Rectal smooth muscle tissue (tissue), 1 donor: ENCODE measurements around the gene NCOA6.

Experiments used
- H3K27ac ChIP-seq: one replicate; pipeline ENCODE4 v1.7.0; 2013; ENCODE audit warnings: low read depth, low read length, inconsistent platforms
- H3K27me3 ChIP-seq: one replicate; pipeline ENCODE4 v1.7.0; 2013; ENCODE audit warnings: low read length; ENCODE audit not compliant: control insufficient read depth, insufficient read depth
- H3K36me3 ChIP-seq: one replicate; pipeline ENCODE4 v1.7.0; 2013; ENCODE audit warnings: low read length; ENCODE audit not compliant: control insufficient read depth, insufficient read depth
- H3K4me1 ChIP-seq: one replicate; pipeline ENCODE4 v1.7.0; 2013; ENCODE audit warnings: low read length; ENCODE audit not compliant: control insufficient read depth, insufficient read depth
- H3K4me3 ChIP-seq: one replicate; pipeline ENCODE4 v1.7.0; 2013; ENCODE audit warnings: low read length
- H3K9ac ChIP-seq: one replicate; pipeline ENCODE4 v1.7.0; 2013; ENCODE audit warnings: low read length

The NCOA6 gene

DNA sequence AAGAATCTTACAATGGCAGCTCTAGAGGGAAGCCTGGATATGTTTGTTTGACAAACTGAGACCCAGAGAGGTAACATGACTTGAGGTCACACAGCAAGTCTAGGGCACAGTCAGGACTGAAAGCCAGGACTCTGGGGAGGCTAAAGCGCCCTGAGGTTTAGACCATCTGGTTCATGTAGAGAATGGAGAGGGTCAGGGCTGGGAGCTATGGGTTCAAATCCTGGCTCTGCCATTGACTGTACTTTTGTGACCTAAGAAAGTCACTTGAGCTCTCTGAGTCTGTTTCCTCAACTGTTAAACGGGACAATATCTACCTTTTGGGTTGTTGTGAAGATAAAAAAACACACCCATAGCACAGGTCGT lies 122.4 kb downstream of the NCOA6 start:
- no peak overlapping the region for H3K9ac ChIP-seq
- H3K36me3 ChIP-seq = no peaks in the 10 kb centered on the region
- no peaks in the 10 kb centered on the region for H3K27me3 ChIP-seq
- no peak overlapping the region for H3K27ac ChIP-seq
- peak overlapping the region; percentile 98 for H3K4me3 ChIP-seq
- H3K4me1 ChIP-seq = peaks cover 10% of the 10 kb centered on the region

DNA sequence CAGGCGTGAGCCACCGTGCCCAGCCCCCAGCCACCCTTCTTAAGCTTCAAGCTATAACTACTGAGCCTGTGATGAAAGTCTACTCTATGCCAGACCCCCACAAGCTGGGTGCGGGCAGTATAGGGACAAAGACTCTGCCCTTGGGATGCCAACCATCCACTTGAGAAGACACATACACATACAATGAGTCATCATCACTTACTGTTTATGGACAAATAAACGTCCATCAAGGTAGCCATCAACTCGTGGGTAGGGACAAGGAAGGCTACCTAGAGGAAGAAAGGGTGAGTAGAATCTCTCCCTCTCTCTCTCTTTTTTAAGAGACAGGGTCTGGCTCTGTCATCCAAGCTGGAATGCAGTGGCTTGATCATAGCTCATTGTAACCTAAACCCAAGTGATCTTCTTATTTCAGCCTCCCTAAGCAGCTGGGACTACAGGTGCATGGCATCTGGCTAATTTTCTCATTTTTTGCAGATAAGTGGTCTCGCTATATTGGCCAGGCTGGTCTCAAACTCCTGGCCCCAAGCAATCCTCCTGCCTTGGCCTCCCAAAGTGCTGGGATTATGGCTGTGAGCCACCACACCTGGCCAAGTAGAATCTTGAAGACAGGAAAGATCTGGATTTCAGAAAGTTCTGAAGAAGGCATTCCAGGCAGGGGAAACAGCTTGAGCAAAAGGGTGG lies 123.9 kb downstream of the NCOA6 start:
- peaks cover 10% of the 10 kb centered on the region for H3K4me1 ChIP-seq
- no peak overlapping the region for H3K9ac ChIP-seq
- H3K27ac ChIP-seq = no peak overlapping the region
- H3K4me3 ChIP-seq = no peak overlapping the region
- H3K27me3 ChIP-seq = no peaks in the 10 kb centered on the region
- H3K36me3 ChIP-seq = no peaks in the 10 kb centered on the region

DNA sequence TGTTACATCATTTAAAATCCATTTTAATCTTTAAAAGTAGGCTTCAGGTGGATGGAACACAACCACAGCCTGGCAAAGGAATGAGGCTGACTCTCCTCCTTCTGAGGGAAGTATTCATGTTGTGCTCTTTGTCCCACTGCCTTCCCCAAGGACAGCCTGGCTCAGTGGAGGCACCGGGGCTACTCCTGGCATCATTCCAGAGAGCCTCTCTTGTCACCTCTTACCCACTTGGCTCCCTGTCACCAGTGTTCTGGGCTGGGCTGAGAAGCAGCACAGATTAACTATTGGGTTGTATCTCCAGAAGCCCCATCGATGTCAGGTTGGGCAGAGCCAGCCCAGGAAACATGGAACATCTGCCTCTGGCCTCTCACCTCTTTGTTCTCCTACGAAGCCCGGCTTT lies 132.0 kb downstream of the NCOA6 start:
- H3K27ac ChIP-seq = no peak overlapping the region
- no peak overlapping the region for H3K9ac ChIP-seq
- no peaks in the 10 kb centered on the region for H3K4me1 ChIP-seq
- no peaks in the 10 kb centered on the region for H3K36me3 ChIP-seq
- H3K4me3 ChIP-seq = no peak overlapping the region
- no peaks in the 10 kb centered on the region for H3K27me3 ChIP-seq

DNA sequence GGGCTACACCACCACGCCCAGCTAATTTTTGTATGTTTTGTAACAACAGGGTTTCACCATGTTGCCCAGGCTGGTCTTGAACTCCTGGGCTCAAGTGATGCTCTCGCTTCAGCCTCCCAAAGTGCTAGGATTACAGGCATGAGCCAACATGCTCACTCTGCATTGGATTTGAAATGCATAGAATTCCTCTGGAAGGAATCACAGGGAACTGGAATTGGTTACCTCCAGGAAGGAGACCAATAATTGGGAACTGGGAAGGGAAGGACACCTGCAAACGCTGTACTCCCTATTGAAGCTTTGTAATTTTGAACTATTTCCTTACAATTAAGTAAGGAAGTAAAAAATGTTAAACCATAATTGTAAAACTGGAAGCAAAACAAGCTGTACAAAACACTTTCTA lies 133.6 kb downstream of the NCOA6 start:
- no peak overlapping the region for H3K27ac ChIP-seq
- H3K27me3 ChIP-seq = no peaks in the 10 kb centered on the region
- H3K9ac ChIP-seq = no peak overlapping the region
- no peaks in the 10 kb centered on the region for H3K36me3 ChIP-seq
- H3K4me3 ChIP-seq = no peak overlapping the region
- no peaks in the 10 kb centered on the region for H3K4me1 ChIP-seq

DNA sequence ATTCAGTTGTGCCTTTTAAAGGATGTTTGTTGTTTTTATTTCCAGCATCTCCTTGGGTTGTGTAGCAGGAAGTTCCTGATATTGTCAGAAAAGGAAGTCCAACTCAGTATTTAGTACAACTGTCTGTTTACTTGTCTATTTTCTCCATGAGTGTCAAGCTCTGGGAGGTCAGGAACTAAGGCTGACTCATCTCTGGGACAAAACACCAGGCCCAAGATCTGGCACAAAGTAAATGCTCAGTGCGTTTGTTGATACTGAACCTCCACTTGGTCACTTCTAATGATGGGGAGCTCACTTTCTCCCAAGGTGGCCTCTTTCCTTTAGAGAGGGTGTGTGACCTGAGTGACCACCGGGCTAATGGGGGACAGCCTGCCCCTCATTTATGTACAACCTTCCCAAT lies 136.0 kb downstream of the NCOA6 start:
- Histone ChIP-seq H3K27ac (no peak overlapping the region), H3K27me3 (no peaks in the 10 kb centered on the region)

DNA sequence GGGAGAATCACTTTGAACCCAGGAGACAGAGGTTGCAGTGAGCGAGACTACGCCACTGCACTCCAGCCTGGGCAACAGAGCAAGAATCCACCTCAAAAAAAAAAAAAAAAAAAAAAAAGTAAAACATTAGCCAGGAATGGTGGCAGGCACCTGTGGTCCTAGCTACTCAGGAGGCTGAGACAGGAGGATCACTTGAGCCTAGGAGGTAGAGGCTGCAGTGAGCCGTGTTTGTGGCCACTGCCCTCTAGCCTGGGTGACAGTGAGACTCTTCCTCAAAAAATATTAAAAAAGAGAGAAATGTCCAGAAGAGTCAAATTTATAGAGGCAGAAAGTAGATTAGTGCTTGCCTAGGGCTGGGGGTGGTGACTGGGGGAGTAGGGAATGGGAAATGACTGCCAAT lies 141.8 kb downstream of the NCOA6 start:
- Histone ChIP-seq H3K9ac (no peak overlapping the region), H3K27me3 (no peaks in the 10 kb centered on the region), H3K36me3 (no peaks in the 10 kb centered on the region)

More for the DNA sequence above, 136.0 kb downstream of the NCOA6 start:
- no peaks in the 10 kb centered on the region for H3K4me1 ChIP-seq
- H3K9ac ChIP-seq = no peak overlapping the region
- no peaks in the 10 kb centered on the region for H3K36me3 ChIP-seq
- no peak overlapping the region for H3K4me3 ChIP-seq

DNA sequence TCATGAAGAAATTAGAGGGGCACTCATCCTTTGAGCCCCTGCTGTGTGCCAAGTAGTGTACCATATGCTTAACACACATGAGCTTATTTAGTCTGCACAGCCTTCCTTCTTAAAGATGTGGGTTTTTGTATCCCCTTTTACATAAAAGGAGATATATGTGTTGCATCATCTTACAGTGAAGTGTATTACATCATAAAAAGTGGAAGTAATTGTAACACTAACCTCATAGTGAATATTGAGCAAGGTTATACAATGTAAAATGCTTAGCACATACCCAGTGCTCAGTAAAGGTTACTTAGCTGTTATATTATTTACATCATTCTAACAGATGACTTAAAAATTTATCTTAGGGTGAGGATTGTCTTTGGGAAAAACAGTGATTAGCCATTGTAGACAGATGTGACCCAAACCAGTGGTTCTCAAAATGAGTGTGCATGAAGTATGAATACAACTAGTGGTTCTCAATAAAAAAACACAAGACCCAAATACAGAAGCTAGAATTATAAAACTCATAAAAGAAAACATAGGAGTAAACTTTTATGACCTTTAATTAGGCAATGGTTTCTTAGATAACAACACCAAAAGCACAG lies 144.8 kb downstream of the NCOA6 start:
- Histone ChIP-seq H3K4me1 (peaks cover 4% of the 10 kb centered on the region), H3K27ac (no peak overlapping the region), H3K36me3 (no peaks in the 10 kb centered on the region), H3K4me3 (no peak overlapping the region), H3K9ac (no peak overlapping the region), H3K27me3 (no peaks in the 10 kb centered on the region)

More for the DNA sequence above, 141.8 kb downstream of the NCOA6 start:
- H3K4me1 ChIP-seq = no peaks in the 10 kb centered on the region
- no peak overlapping the region for H3K27ac ChIP-seq
- H3K4me3 ChIP-seq = no peak overlapping the region

DNA sequence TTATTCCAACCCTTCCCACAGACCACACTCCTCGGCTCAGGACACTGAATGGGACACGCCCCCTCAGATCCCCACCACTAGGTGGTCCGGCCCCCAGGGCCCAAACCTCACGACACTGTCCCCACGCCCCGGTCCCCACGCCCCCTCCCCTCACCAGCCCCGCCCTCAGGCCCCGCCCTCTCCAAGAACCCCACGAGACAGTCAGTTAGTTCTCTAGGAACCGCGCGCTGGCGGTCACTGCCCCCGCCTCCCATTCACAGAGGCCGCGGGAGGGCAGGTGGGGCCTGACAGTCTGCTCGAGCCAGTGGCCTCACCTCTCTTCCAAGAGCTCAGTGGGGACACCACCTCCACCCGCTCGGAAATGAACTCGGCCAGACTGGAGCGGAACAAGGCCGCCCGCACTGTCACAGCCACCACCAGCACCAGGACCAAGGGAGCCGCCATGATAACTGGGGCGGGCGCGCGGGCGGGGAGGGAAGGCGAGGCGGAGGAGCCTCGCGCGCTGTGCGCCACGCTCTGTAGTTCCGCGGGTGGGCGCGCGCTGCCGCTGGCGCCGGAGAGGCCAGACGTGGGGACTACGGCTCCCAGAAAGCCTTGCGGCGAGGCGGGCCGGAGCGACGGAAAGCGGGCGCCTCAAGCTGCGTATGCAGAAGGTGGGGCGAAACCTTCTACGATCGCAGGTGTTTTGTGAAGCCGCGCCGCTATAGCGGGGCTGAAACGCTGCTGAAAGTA lies 148.6 kb downstream of the NCOA6 start, which contains the start of gene PIGU:
Gene PIGU, minus strand, starts transcription at position 451 of the 732 bp plus-strand sequence. Its CDS starts 7 bp downstream, at position 444.
- H3K27me3 ChIP-seq = no peaks in the 10 kb centered on the region
- peak within 1 kb of the TSS; percentile 78 for H3K4me3 ChIP-seq
- H3K36me3 ChIP-seq = no peaks in the 10 kb centered on the region
- H3K4me1 ChIP-seq = peaks cover 4% of the 10 kb centered on the region
- peak within 1 kb of the TSS; percentile 71 for H3K27ac ChIP-seq
- peak within 1 kb of the TSS; percentile 45 for H3K9ac ChIP-seq

DNA sequence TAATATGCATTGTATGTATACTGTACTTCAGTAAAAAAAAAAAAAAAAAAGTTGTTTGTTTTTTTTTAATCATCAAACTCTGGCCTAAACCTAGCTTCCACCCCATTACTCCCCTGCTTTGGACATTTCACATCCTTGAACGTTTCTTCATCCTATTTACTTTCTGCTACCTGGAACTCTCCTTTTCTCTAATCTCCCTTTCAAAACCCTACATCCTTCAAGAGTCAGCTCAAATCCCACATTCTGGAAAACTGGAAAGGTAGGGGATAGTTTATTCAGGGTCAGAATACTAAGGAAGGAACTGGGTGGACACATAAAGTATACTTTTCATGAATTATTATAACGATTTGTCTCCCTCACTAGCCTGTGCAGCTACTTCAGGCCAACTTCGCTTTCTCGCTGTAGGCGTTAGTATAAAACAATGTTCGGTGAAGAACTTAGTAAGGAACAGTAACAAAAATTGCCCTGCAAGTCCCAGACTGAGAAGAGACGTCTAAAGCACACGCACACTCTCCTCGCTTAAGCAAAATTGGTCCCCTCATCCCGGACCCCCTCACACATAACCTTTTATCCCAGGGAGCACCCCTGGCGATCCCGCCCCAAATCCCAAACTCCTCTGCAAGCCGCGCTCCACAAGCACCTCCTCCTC lies 149.3 kb downstream of the NCOA6 start:
- H3K9ac ChIP-seq = no peak overlapping the region
- no peaks in the 10 kb centered on the region for H3K36me3 ChIP-seq
- peak overlapping the region; percentile 71 for H3K27ac ChIP-seq
- H3K4me1 ChIP-seq = peaks cover 4% of the 10 kb centered on the region
- no peaks in the 10 kb centered on the region for H3K27me3 ChIP-seq
- H3K4me3 ChIP-seq = peak overlapping the region; percentile 78

DNA sequence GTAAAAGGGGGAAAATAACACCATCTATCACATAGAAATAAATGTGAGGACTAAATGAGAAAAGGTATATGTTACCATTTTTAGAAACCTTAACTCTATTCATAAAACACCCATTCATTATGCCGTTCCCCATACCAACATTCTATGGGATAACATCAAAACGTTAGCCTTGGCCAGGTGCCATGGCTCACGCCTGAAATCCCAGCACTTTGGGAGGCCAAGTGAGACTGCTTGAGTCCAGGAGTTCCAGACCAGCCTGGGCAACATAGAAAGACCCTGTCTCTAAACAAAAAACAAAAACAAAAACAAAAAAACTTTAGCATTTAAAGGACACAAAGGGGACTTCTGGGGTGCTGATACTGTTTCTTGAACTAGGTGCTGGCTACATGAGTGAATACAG lies 149.9 kb downstream of the NCOA6 start:
- no peak overlapping the region for H3K9ac ChIP-seq
- H3K4me1 ChIP-seq = peaks cover 4% of the 10 kb centered on the region
- no peaks in the 10 kb centered on the region for H3K27me3 ChIP-seq
- no peak overlapping the region for H3K4me3 ChIP-seq
- no peak overlapping the region for H3K27ac ChIP-seq
- no peaks in the 10 kb centered on the region for H3K36me3 ChIP-seq

DNA sequence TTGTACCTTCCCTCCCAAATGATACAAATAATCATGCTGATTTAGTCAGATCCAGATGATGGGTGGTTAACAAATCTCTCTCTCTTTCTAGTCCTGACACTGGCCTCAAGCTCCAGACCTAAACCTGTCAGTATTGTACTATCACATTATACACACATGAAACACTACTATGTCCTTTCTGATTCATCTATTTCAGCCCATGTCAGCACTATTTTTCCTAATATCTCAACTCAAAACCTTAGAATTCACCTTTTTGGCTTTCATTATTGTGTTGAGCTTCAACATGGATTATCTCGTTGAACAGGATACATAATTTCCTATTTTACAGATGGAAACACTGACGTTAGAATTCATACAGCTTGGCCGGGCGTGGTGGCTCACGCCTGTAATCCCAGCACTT lies 152.0 kb downstream of the NCOA6 start:
- peaks cover 4% of the 10 kb centered on the region for H3K4me1 ChIP-seq
- H3K27me3 ChIP-seq = no peaks in the 10 kb centered on the region
- H3K27ac ChIP-seq = no peak overlapping the region
- H3K9ac ChIP-seq = no peak overlapping the region
- H3K4me3 ChIP-seq = no peak overlapping the region
- no peaks in the 10 kb centered on the region for H3K36me3 ChIP-seq

DNA sequence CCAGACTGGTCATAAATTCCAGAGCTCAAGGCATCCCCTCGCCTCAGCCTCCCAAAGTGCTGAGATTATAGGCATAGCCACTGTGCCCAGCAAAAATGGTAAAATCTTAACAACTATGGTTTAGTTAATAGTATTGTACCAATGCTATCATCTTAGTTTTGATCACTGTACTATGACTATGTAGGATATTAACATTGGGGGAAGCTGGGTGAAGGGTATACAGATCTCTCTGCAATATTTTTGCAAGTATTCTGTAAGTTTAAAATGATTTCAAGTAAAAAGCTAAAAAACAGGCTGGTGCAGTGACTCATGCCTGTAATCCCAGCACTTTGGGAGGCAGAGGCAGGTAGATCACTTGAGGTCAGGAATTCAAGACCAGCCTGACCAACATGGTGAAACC lies 156.4 kb downstream of the NCOA6 start:
- Histone ChIP-seq H3K4me3 (no peak overlapping the region), H3K27me3 (no peaks in the 10 kb centered on the region), H3K9ac (no peak overlapping the region), H3K27ac (no peak overlapping the region), H3K4me1 (no peaks in the 10 kb centered on the region), H3K36me3 (no peaks in the 10 kb centered on the region)
